Keratinocyte (primary cell): Measurements from ENCODE around the gene WNT7A. TPM values are rescaled to one million over a fixed set of nuclear protein-coding genes. Genes with fewer than 3 reads are reported as not detected.

Experiments used
- DNase-seq: peaks from one replicate; pipeline ENCODE4 v3.0.0-alpha.2; 2011; ENCODE audit warnings: low read depth, missing footprints, low spot score
- FAIRE-seq: peaks from 2 replicates; lab custom pipeline; 2011; peaks lifted over from hg19 to GRCh38; lab: Jason Lieb, UNC
- H2AFZ ChIP-seq: 2 replicates; pipeline ENCODE4 v1.6.0; 2012; ENCODE audit warnings: low read length, control low read depth, inconsistent platforms; ENCODE audit not compliant: control insufficient read depth
- H3K27ac ChIP-seq: 2 replicates; pipeline ENCODE4 v1.5.1; 2011; ENCODE audit warnings: low read length; ENCODE audit not compliant: control insufficient read depth, insufficient read depth
- H3K27me3 ChIP-seq: 3 replicates; pipeline ENCODE4 v1.6.0; 2011; ENCODE audit warnings: low read length; ENCODE audit not compliant: control insufficient read depth, insufficient read depth; ENCODE audit errors: extremely low read depth
- H3K36me3 ChIP-seq, 2 experiments: 2 replicates in 1 of 2; 3 replicates in 1 of 2; pipeline ENCODE4 v1.5.1; 2011; ENCODE audit warnings: low read length in 2 of 2, mild to moderate bottlenecking in 1 of 2; ENCODE audit not compliant: control insufficient read depth in 2 of 2, insufficient read depth in 2 of 2; ENCODE audit errors: extremely low read depth in 1 of 2
- H3K4me1 ChIP-seq: 3 replicates; pipeline ENCODE4 v1.5.1; 2011; ENCODE audit warnings: low read length; ENCODE audit not compliant: control insufficient read depth, insufficient read depth; ENCODE audit errors: extremely low read depth
- H3K4me2 ChIP-seq: 3 replicates; pipeline ENCODE4 v1.6.0; 2011; ENCODE audit warnings: low read depth, low read length; ENCODE audit not compliant: control insufficient read depth, insufficient read depth; ENCODE audit errors: extremely low read depth
- H3K4me3 ChIP-seq, 3 experiments: fragments of 200-600 bp in 1 of 3; sonication (generic) in 1 of 3; 2 replicates in 2 of 3; 3 replicates in 1 of 3; pipeline ENCODE4 v1.5.1; 2011 to 2016; ENCODE audit warnings: low read length in 3 of 3, mild to moderate bottlenecking in 3 of 3, control low read depth in 2 of 3, inconsistent platforms in 1 of 3, low read depth in 1 of 3, mixed read lengths in 1 of 3, mixed run types in 1 of 3, moderate library complexity in 1 of 3; ENCODE audit not compliant: control insufficient read depth in 2 of 3, insufficient read depth in 2 of 3; ENCODE audit errors: extremely low read depth in 1 of 3
- H3K79me2 ChIP-seq: 2 replicates; pipeline ENCODE4 v1.6.0; 2012; ENCODE audit warnings: low read length; ENCODE audit not compliant: control insufficient read depth, insufficient read depth
- H3K9ac ChIP-seq: 3 replicates; pipeline ENCODE4 v1.6.0; 2011; ENCODE audit warnings: low read length; ENCODE audit not compliant: control insufficient read depth, insufficient read depth; ENCODE audit errors: extremely low read depth
- H3K9me1 ChIP-seq: 3 replicates; pipeline ENCODE4 v1.6.0; 2011; ENCODE audit warnings: low read length; ENCODE audit not compliant: control insufficient read depth, insufficient read depth; ENCODE audit errors: extremely low read depth
- H3K9me3 ChIP-seq: 2 replicates; pipeline ENCODE4 v1.5.1; 2012; ENCODE audit warnings: low read depth, low read length; ENCODE audit not compliant: control insufficient read depth
- H4K20me1 ChIP-seq: 3 replicates; pipeline ENCODE4 v1.6.0; 2011; ENCODE audit warnings: low read length; ENCODE audit not compliant: control insufficient read depth, insufficient read depth; ENCODE audit errors: extremely low read depth
- CTCF ChIP-seq, 3 experiments: IDR thresholded peaks in 1 of 3; conservative IDR thresholded peaks in 1 of 3; optimal IDR thresholded peaks in 1 of 3; 2 replicates in 2 of 3; 3 replicates in 1 of 3; pipeline versions ENCODE3 to v1.5.1; 2011; ENCODE audit warnings: low read length in 3 of 3, mild to moderate bottlenecking in 3 of 3, moderate library complexity in 2 of 3, control low read depth in 1 of 3, inconsistent platforms in 1 of 3; ENCODE audit not compliant: insufficient read depth in 2 of 3; ENCODE audit errors: extremely low read depth in 1 of 3
- EZH2 ChIP-seq: IDR thresholded peaks from one replicate; pipeline ENCODE4 v1.6.1; 2012; ENCODE audit warnings: inconsistent platforms, mild to moderate bottlenecking, low read length, moderate library complexity
- dilution Hi-C: fragments of 300-500 bp; cut with MboI; formaldehyde crosslinking; loops from one replicate; pipeline ENCODE4 v1.7.0; 2020; ENCODE audit warnings: low sequenced_read_pairs; ENCODE audit not compliant: extremely low pct_ligation_motif_present
- polyA plus RNA-seq, 5 experiments: library from polyadenylated mRNA; depleted of rRNA in 3 of 5; stranded (reverse) in 3 of 5; stranded (forward) in 1 of 5; unstranded in 1 of 5; fragments of >200 nt; gene quantifications; 1 replicate in 1 of 5; 2 replicates in 3 of 5; 3 replicates in 1 of 5; pipeline versions ENCODE4 v1.2.1 to v1.2.3, GENCODE V29; 2011 to 2012; ENCODE audit warnings: missing spikeins in 2 of 5, low read depth in 1 of 5, low replicate concordance in 1 of 5

The WNT7A gene
- polyA plus RNA-seq, 1 donor (not counting 4 experiments of a cell fraction or from before 2014, with no cell fraction given) = 20.3 TPM

GRCh38 chr3:13818919-13819318 is 61.0 kb downstream of the WNT7A start:
- FAIRE-seq (no peak), DNase-seq (no peak)
- dilution Hi-C loops = no loop called here
- H3K9ac ChIP-seq = no peak overlapping the region
- H3K9me3 ChIP-seq = peaks cover 57% of the 10 kb centered on the region
- H3K27ac ChIP-seq = no peak overlapping the region
- H3K4me3 ChIP-seq = no peak overlapping the region
- TF ChIP-seq EZH2 (no peak), CTCF (optimal IDR thresholded peaks at IDR 0.05 in 1 of 3, IDR thresholded peaks at IDR 0.05 in 1 of 3, conservative IDR thresholded peaks at IDR 0.05 in 1 of 3; ENCODE audit: extremely low read depth in 1 of 3, insufficient read depth in 2 of 3, low read length in 3 of 3) (no peak)
- no peaks in the 10 kb centered on the region for H3K27me3 ChIP-seq
- H3K79me2 ChIP-seq = peaks cover 54% of the 10 kb centered on the region
- no peaks in the 10 kb centered on the region for H4K20me1 ChIP-seq
- H3K4me2 ChIP-seq = no peak overlapping the region
- no peaks in the 10 kb centered on the region for H3K9me1 ChIP-seq
- no peak overlapping the region for H2AFZ ChIP-seq
- peaks cover 27% of the 10 kb centered on the region for H3K4me1 ChIP-seq
- H3K36me3 ChIP-seq = peaks cover 32 to 66% of the 10 kb centered on the region in 2 experiments

- peaks cover 47% of the 10 kb centered on the region for H3K9me3 ChIP-seq
Measured at GRCh38 chr3:13815088-13815683, 64.7 kb downstream of the WNT7A start.

More at GRCh38 chr3:13815088-13815683, 64.7 kb downstream of the WNT7A start:
- DNase-seq = no peak
- TF ChIP-seq CTCF (optimal IDR thresholded peaks at IDR 0.05 in 1 of 3, IDR thresholded peaks at IDR 0.05 in 1 of 3, conservative IDR thresholded peaks at IDR 0.05 in 1 of 3; ENCODE audit: extremely low read depth in 1 of 3, insufficient read depth in 2 of 3, low read length in 3 of 3) = no peak
- TF ChIP-seq EZH2 = no peak
- peaks cover 4% of the 10 kb centered on the region for H3K4me1 ChIP-seq
- H2AFZ ChIP-seq = no peak overlapping the region
- no peak overlapping the region for H3K27ac ChIP-seq
- H3K79me2 ChIP-seq = peaks cover 23% of the 10 kb centered on the region
- no peak overlapping the region for H3K9ac ChIP-seq
- no peak for FAIRE-seq
- peaks cover 29 to 40% of the 10 kb centered on the region in 2 experiments for H3K36me3 ChIP-seq
- no peak overlapping the region for H3K4me2 ChIP-seq
- no peaks in the 10 kb centered on the region for H3K9me1 ChIP-seq
- H3K27me3 ChIP-seq = no peaks in the 10 kb centered on the region
- dilution Hi-C loops = no loop called here
- H4K20me1 ChIP-seq = no peaks in the 10 kb centered on the region
- no peak overlapping the region for H3K4me3 ChIP-seq
